ENCODE data around the gene SUMO4.
"Not testable (repeated sequence)": the region's sequence is repeated elsewhere in the genome, so short reads cannot be mapped to it uniquely, and the experiment has no call there.

The SUMO4 gene

DNA sequence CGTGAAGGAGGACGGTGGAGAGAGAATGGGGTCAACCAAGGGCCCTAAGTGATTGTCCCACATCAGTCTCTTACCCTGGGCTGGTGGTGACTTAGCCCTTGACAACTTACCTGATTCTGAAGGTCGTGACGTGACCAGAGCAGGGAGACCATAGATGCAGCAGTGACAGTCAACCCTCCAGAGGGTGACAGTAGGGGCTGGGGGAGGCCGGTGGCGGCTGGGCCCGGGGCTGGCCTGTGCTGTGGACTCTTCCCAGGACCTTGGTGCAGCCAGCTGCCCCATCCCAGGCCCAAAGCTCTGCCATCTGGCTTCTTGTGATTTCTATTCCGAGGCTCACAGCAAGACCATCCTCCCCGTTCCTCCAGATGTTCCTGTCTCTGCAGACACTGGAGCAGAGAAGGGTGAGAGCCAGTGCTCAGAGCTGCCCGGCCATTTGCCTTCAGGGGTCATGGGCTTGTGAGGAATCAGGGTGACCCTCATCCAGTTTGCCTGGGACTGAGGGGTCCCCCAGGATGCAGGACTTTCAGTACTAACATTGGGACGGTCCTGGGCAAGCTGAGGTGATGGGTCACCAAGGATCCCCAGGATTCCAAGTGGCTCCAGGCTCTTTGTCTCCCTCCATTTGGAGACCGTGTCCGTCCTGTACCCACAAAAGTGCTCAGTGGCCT is 36.0 kb downstream of the SUMO4 start:
- DNase-seq (ENCODE audit: insufficient read length) (no peak), FAIRE-seq (no peak)
- TF ChIP-seq TAF1 (IDR thresholded peaks at IDR 0.05; ENCODE audit: borderline replicate concordance, low read depth, low read length) (no peak), POLR2A (IDR thresholded peaks at IDR 0.05; ENCODE audit: low read depth, low read length) (no peak), POLR2AphosphoS5 (IDR thresholded peaks at IDR 0.05; ENCODE audit: low read depth, low read length) (no peak)

DNA sequence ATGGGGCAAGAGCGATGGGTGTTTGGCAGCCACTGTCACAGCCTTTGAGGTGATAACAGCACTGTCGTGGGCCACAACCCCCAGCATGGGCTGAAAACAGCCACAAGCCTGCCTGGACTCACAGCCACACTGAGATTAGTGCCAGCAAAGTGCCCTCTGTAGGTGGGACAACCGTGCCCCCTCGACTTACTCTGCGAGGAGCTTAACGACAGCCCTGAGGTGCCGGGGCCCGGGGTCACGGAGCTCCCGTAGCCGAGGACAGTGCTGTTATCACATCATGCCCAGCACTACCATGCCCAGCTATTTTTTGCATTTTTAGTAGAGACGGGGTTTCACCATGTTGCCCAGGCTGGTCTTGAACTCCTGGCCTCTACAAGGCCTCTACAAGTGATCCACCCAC is 36.6 kb downstream of the SUMO4 start:
- no peak for TF ChIP-seq TAF1 (IDR thresholded peaks at IDR 0.05; ENCODE audit: borderline replicate concordance, low read depth, low read length)
- TF ChIP-seq POLR2AphosphoS5 (IDR thresholded peaks at IDR 0.05; ENCODE audit: low read depth, low read length) = no peak
- no peak for TF ChIP-seq POLR2A (IDR thresholded peaks at IDR 0.05; ENCODE audit: low read depth, low read length)
- FAIRE-seq = no peak

DNA sequence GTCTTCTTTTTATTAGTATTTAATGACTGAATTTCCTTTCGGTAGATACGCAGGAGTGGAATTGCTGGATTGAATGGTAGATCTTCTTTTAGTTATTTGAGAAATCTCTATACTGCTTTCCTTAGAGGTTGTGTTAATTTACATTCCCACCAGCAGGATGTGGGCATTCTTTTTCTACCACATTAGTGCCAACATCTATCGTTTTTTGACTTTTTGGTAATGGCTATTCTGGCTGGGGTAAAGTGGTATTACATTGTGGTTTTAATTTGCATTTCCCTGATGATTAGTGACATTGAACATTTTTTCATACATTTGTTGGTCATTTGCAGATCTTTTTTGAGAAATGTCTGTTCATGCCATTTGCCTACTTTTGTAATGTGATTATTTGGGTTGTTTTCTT is 37.1 kb downstream of the SUMO4 start:
- DNase-seq (ENCODE audit: insufficient read length) (no peak), FAIRE-seq (no peak)
- no peak for TF ChIP-seq POLR2AphosphoS5 (IDR thresholded peaks at IDR 0.05; ENCODE audit: low read depth, low read length)
- no peak for TF ChIP-seq TAF1 (IDR thresholded peaks at IDR 0.05; ENCODE audit: borderline replicate concordance, low read depth, low read length)
- TF ChIP-seq POLR2A (IDR thresholded peaks at IDR 0.05; ENCODE audit: low read depth, low read length) = no peak

More for the DNA sequence above, 36.6 kb downstream of the SUMO4 start:
- no peak for DNase-seq (ENCODE audit: insufficient read length)

DNA sequence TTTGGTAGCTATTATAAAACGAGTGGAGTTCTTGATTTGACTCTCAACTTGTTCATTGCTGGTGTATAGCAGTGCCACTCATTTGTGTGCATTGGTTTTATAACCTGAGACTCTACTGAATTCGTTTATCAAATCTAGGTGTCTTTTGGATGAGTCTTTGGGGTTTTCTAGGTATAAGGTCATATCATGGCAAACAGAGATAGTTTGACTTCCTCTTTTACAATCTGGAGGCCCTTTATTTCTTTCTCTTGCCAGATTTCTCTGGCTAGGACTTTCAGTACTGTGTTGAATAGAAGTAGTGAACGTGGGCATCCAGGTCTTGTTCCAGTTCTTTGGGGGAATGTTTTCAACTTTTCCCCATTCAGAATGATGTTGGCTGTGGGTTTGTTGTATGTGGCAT is 38.8 kb downstream of the SUMO4 start:
- FAIRE-seq (no peak), DNase-seq (ENCODE audit: insufficient read length) (no peak)
- TF ChIP-seq POLR2A (IDR thresholded peaks at IDR 0.05; ENCODE audit: low read depth, low read length) = no peak
- no peak for TF ChIP-seq POLR2AphosphoS5 (IDR thresholded peaks at IDR 0.05; ENCODE audit: low read depth, low read length)
- no peak for TF ChIP-seq TAF1 (IDR thresholded peaks at IDR 0.05; ENCODE audit: borderline replicate concordance, low read depth, low read length)

DNA sequence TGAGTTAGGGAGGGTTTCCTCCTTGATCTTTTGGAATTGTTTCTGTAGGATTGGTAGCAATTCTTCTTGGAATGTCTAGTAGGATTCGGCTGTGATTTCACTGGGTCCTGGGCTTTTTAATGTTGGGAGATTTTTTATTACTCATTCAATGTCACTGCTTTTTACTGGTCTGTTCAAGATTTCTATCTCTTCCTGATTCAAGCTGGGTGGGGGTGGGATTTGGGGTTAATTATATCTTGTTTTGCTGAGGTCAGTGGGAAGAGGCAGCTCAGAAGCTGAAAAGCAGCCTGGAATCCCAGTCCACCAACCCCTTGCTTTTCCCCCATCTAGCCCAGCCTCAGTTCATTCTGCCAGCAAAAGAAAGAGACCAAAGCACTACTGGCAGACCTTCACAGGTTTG is 39.6 kb downstream of the SUMO4 start:
- FAIRE-seq (no peak), DNase-seq (ENCODE audit: insufficient read length) (no peak)
- TF ChIP-seq TAF1 (IDR thresholded peaks at IDR 0.05; ENCODE audit: borderline replicate concordance, low read depth, low read length) (no peak), POLR2A (IDR thresholded peaks at IDR 0.05; ENCODE audit: low read depth, low read length) (no peak), POLR2AphosphoS5 (IDR thresholded peaks at IDR 0.05; ENCODE audit: low read depth, low read length) (no peak)

DNA sequence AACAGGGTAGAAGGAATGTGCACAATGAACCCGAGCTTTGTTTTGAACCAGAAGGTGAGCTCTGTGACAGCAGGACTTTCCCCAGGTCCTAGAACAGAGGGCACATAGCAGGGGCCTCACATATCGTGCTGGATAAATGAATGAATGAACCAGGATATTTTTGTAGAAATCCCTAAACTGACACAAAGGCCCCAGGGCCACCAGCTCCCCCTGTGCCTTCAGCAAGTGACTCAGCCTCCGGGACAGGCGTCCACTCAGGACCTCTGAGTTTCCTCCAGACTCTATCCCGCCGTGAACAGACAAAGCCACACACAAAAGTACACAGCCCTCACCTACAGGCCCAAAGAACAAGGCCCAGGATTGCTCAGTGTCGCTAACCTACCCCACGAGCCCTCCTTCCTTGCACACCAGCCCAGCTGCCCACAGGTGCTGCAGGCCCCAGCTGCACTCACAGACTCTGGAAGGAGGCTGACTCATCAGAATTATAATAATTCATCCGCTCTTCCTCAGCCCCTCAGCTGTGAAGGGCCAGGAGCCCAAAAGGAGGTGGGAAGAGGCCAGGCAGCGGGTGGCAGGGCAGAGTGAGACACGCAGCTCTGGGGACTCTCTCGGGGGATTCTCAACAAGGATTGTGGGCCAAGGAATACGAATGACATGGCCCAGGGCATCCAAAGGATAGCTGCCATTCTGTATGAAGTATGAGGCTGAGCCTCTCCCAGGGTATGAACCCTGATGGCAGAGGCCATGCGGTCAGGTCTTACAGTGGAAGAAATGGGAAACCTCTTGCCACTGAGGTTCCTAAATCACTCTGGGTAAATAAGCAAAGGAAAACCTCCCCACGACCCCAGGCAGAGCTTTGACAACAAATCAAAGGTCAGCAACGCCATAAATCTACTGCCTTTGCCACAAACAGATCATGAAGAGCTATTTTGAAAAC is 40.9 kb downstream of the SUMO4 start:
- FAIRE-seq = no peak
- DNase-seq (ENCODE audit: insufficient read length) = no peak
- TF ChIP-seq POLR2AphosphoS5 (IDR thresholded peaks at IDR 0.05; ENCODE audit: low read depth, low read length) (no peak), POLR2A (IDR thresholded peaks at IDR 0.05; ENCODE audit: low read depth, low read length) (no peak), TAF1 (IDR thresholded peaks at IDR 0.05; ENCODE audit: borderline replicate concordance, low read depth, low read length) (no peak)

DNA sequence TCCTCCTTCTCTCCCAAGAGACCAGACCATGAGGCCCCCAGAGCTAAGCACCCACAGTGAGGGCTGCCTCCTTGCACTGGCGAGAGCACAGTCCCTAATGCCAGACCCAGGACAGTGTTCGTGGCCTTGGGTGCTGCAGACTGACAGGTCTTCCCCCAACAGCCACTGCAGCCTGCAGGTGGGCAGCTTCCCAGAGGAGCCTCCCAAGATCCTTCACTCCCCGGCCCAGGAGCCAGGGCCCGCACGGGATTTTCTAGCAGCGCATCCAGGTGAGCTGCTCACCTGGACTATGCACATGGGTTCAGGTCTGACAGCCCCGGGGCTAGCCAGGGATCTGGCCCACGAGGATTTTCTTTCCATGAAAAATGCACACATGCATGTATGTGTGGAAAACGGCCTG is 41.7 kb downstream of the SUMO4 start:
- FAIRE-seq = no peak

DNA sequence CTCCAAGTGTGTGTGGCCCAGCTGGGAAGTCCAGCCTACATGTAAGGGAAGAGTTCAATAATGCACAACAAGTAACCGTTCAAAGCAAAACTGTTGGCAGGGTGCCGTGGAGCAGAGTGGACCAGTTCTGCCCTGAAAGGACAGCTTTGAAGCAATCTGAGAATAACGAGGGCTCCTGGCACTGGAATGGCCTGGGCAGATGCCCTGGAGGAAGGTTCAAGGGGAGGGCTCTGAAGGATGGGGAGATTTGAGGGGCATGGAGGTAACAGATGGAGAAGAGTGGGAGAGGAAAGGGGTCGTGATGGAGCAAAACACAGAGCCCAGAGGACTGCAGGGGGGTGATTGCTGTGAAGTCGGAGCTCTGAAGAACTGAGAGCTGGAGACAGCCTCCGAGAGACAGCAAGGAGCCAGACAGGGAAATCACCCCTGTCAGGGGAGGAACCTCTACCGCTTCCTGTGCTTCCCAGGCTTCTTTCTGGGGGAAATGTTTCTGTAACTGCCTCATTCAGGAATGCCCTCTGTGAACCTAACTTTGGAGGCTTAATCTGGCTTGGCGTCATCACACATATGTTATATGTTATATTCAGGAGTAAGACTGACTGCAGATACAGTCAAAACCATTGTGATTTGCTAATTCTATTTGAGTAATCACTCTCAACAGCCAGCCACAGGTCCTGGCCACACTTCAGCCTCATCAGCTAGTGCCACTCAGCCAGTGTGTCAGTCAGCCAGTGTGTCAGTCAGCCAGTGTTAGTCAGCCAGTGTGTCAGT is 43.5 kb downstream of the SUMO4 start:
- TF ChIP-seq POLR2AphosphoS5 (IDR thresholded peaks at IDR 0.05; ENCODE audit: low read depth, low read length) (no peak), POLR2A (IDR thresholded peaks at IDR 0.05; ENCODE audit: low read depth, low read length) (no peak), TAF1 (IDR thresholded peaks at IDR 0.05; ENCODE audit: borderline replicate concordance, low read depth, low read length) (no peak)
- DNase-seq (ENCODE audit: insufficient read length) (no peak), FAIRE-seq (no peak)

More for the DNA sequence above, 41.7 kb downstream of the SUMO4 start:
- TF ChIP-seq TAF1 (IDR thresholded peaks at IDR 0.05; ENCODE audit: borderline replicate concordance, low read depth, low read length) (no peak), POLR2A (IDR thresholded peaks at IDR 0.05; ENCODE audit: low read depth, low read length) (no peak), POLR2AphosphoS5 (IDR thresholded peaks at IDR 0.05; ENCODE audit: low read depth, low read length) (no peak)
- no peak for DNase-seq (ENCODE audit: insufficient read length)

DNA sequence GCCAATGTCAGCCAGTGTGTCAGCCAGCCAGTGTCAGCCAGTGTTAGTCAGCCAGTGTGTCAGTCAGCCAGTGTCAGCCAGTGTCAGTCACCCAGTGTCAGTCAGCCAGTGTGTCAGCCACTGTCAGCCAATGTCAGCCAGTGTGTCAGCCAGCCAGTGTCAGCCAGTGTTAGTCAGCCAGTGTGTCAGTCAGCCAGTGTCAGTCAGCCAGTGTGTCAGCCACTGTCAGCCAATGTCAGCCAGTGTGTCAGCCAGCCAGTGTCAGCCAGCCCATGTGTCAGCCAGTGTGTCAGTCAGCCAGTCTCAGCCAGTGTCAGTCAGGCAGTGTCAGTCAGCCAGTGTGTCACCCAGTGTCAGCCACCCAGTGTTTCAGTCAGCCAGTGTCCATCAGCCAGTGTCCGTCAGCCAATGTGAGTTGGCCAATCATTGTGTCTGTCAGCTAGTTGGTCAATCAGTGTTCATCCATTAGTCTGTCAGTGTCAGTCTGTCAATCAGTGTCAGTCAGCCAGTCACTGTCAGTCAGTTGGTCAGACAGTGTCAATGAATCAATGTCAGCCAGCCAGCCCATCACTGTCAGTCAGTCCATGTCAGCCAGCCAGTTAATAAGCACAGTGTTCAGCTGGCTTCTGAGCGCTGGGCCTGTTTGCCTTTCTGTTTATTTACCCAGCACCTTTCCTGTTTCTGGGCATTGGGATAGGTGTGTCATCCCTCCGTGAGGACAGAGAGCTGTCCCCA is 44.5 kb downstream of the SUMO4 start:
- peak; percentile 27 for FAIRE-seq
- DNase-seq (ENCODE audit: insufficient read length) = not testable (repeated sequence)

DNA sequence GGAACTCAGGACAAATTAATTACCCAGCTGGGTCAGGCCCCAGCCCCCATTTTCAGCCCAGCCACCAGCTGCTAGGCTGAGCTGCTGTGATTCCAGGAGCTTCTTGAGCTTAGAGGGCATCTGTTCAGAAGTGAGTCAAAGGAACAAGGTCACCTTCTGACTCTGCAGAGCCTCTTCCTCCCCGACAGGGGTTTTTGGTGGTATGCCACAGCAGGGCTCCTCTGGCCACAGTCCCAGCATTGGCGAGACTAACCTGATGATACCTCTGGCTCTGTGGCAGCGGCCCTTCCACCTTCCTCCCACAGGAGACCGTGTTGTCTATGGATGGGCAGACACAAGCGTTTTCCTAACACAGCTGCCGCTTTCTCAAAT is 45.0 kb downstream of the SUMO4 start:
- DNase-seq (ENCODE audit: insufficient read length) = no peak
- TF ChIP-seq POLR2A (IDR thresholded peaks at IDR 0.05; ENCODE audit: low read depth, low read length) (no peak), TAF1 (IDR thresholded peaks at IDR 0.05; ENCODE audit: borderline replicate concordance, low read depth, low read length) (no peak)

DNA sequence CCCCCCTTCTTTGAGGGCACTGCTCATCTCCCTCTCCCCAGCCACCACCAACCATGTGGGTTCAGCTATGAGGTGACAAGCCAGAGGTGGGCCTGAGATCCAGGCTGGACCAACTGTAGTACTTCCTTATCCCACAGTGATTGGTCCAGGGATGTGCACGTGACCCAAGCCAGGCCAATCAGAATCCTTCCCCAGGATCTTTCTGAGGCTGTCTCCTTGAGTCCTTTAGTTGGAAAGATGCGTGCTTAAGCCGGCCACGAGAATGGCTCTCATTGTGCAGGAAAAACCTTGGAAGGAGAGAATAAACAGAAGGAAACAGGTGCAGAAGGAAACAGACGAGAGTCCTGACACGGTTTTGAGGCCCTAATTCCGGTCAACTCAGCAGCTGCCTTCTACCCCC is 45.5 kb downstream of the SUMO4 start:
- FAIRE-seq (no peak), DNase-seq (ENCODE audit: insufficient read length) (no peak)
- TF ChIP-seq POLR2A (IDR thresholded peaks at IDR 0.05; ENCODE audit: low read depth, low read length) = no peak
- TF ChIP-seq POLR2AphosphoS5 (IDR thresholded peaks at IDR 0.05; ENCODE audit: low read depth, low read length) = no peak
- no peak for TF ChIP-seq TAF1 (IDR thresholded peaks at IDR 0.05; ENCODE audit: borderline replicate concordance, low read depth, low read length)

More for the DNA sequence above, 45.0 kb downstream of the SUMO4 start:
- no peak for FAIRE-seq

All from GM12892 (cell line).